Measurements from ENCODE around the gene PLSCR2.

DNA sequence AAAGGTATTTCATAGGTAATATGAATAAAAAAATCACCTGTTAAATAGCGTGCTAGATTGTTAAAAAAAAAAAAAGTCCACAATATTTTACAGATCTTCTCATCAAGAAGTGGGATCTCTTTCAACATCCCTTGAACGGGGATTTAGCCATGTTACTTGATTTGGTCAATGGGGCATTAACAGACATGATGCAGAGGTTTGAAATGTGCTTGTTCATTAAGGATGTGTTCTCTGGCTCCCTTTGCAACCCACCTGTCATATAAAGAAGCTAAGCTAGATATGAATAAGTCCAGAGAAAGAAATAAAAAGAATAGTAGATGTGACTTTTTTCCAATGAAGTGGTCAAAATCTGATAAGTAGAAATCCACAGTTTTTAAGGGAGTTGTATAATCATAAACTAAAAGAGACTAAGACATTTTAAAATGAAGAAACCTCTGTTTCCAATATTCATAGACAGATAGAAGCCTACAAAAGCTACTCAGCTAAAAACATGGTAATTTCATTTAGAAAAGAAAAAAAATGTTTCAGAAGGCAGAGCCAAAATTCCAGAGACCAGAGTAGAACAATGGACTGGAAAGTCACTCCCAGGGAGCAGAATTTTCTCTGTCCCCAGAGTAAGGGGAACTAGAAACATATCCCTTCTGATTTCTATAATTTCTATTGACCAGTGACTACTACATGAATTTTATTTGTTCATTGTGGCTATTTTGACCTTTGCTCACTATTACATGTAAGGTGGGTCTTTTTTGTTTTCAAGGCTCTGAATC, 79.2 kb downstream of the PLSCR2 start:
- no peak for TF ChIP-seq CHD1 (IDR thresholded peaks at IDR 0.05; ENCODE audit: low read depth, low read length)
- TF ChIP-seq, protein P1, sequence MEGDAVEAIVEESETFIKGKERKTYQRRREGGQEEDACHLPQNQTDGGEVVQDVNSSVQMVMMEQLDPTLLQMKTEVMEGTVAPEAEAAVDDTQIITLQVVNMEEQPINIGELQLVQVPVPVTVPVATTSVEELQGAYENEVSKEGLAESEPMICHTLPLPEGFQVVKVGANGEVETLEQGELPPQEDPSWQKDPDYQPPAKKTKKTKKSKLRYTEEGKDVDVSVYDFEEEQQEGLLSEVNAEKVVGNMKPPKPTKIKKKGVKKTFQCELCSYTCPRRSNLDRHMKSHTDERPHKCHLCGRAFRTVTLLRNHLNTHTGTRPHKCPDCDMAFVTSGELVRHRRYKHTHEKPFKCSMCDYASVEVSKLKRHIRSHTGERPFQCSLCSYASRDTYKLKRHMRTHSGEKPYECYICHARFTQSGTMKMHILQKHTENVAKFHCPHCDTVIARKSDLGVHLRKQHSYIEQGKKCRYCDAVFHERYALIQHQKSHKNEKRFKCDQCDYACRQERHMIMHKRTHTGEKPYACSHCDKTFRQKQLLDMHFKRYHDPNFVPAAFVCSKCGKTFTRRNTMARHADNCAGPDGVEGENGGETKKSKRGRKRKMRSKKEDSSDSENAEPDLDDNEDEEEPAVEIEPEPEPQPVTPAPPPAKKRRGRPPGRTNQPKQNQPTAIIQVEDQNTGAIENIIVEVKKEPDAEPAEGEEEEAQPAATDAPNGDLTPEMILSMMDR (IDR thresholded peaks at IDR 0.05; ENCODE audit: control extremely low read depth in 1 of 3, insufficient read depth in 1 of 3, low read depth in 1 of 3, low read length in 3 of 3): no peak
- TF ChIP-seq, protein P2, sequence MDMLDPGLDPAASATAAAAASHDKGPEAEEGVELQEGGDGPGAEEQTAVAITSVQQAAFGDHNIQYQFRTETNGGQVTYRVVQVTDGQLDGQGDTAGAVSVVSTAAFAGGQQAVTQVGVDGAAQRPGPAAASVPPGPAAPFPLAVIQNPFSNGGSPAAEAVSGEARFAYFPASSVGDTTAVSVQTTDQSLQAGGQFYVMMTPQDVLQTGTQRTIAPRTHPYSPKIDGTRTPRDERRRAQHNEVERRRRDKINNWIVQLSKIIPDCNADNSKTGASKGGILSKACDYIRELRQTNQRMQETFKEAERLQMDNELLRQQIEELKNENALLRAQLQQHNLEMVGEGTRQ (IDR thresholded peaks at IDR 0.05; ENCODE audit: low read length): no peak
- TF ChIP-seq SP1 (IDR thresholded peaks at IDR 0.05; ENCODE audit: low read depth, low read length): no peak
- TF ChIP-seq POLR2A (IDR thresholded peaks at IDR 0.05; ENCODE audit: control extremely low read depth in 1 of 2, low read depth in 2 of 2, low read length in 2 of 2): no peak
- no peak for TF ChIP-seq SIN3A (conservative IDR thresholded peaks at IDR 0.05 in 1 of 2, IDR thresholded peaks at IDR 0.05 in 1 of 2; ENCODE audit: low read depth in 1 of 2, low read length in 2 of 2)
- TF ChIP-seq EZH2 (IDR thresholded peaks at IDR 0.05; ENCODE audit: low read depth, low read length, severe bottlenecking): no peak
- TF ChIP-seq PHF8 (conservative IDR thresholded peaks at IDR 0.05; ENCODE audit: low read depth, low read length): no peak
- no peak for TF ChIP-seq POLR2AphosphoS5 (IDR thresholded peaks at IDR 0.05; ENCODE audit: low read depth, low read length)
- TF ChIP-seq HDAC2 (IDR thresholded peaks at IDR 0.05; ENCODE audit: borderline replicate concordance in 1 of 2, low read depth in 2 of 2, low read length in 2 of 2): no peak
- TF ChIP-seq, protein P3, sequence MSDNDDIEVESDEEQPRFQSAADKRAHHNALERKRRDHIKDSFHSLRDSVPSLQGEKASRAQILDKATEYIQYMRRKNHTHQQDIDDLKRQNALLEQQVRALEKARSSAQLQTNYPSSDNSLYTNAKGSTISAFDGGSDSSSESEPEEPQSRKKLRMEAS (IDR thresholded peaks at IDR 0.05): no peak
- no peak for TF ChIP-seq SP4 (IDR thresholded peaks at IDR 0.05; ENCODE audit: low read length)
